GM12874 (cell line): Measurements from ENCODE around the gene JTB.

ENCODE experiments used
- CTCF ChIP-seq: IDR thresholded peaks from 2 replicates; pipeline ENCODE4 v1.5.1; 2011; ENCODE audit warnings: low read depth, mild to moderate bottlenecking, control low read depth, low read length, moderate library complexity; ENCODE audit not compliant: insufficient read depth

The JTB gene

GRCh38 chr1:153945131-153945794, 32.2 kb downstream of the JTB start:
- TF ChIP-seq CTCF = no peak

DNA sequence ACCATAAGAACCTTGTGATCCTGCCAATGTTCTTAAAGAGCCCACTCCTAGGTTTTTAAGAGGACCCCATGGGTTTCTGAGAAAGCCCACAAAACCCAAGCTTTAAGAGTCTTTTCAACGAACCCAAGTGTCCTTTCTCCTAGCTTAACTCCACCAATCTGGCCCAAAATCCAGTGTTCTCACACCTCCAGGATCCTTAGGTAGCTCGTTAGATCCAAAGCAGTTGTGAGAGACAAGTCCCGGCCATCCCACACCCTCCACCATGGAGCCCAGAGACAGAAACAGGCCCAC, 32.7 kb downstream of the JTB start:
- TF ChIP-seq CTCF = no peak

- TF ChIP-seq CTCF = no peak
Measured at GRCh38 chr1:153944005-153944826, 33.3 kb downstream of the JTB start.

DNA sequence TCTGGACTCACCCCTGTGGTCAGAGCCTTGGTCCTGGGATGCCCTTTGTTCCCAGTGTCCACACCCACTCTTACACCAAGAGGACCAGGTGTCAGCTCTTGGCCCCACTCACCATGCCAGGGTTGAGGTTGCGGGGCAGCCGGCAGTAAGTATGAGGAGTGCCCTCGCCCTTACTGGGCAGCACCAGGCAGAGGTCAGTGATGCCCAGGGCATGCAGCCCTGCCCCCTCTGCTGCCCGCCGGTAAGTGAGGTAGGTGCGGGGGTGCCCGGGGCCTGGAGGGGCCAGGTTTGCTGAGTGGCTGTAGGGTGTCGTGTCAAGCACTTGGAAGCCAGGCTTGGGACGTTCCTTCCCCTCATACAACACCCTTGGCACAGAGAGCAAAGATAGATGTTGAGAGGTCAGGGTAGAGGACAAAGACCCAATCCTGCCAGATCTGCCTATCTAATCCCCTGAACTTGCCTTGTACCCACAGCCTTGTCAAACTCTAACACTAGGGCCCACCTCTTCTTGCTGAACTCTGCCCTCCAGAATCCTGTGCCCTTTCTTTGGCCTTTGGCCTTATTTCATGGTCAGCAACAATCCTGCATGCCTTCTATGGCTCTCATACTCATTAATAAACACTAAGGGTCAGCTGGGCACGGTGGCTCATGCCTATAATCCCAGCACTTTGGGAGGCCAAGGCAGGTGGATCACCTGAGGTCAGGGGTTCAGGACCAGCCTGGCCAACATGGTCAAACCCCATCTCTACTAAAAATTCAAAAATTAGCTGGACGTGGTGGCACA, 34.5 kb downstream of the JTB start:
- TF ChIP-seq CTCF = no peak

GRCh38 chr1:153941826-153942725, 35.4 kb downstream of the JTB start:
- no peak for TF ChIP-seq CTCF

- TF ChIP-seq CTCF = no peak
Measured at GRCh38 chr1:153940756-153941155, 36.7 kb downstream of the JTB start.
